PC-9 (cell line): ENCODE measurements around the gene GJC1. TPM values are rescaled to one million over a fixed set of nuclear protein-coding genes. Genes with fewer than 3 reads are reported as not detected.
A peak's percentile ranks its signal among the peaks of the same experiment; 100 is the strongest.

Experiments used
- BruUV-seq: library from RNA; stranded (reverse); fragments of 400-500 nt; replicated peaks from 2 replicates; lab custom pipeline; 2021; lab: Mats Ljungman, UMichigan
- CTCF ChIA-PET: fragments of 300-600 bp; sonication (Branson Sonifier 250); formaldehyde crosslinking; loops from one replicate; lab custom pipeline; 2022; ENCODE audit warnings: antibody characterized with exemption; lab: Charles Lee
- POLR2A ChIA-PET: fragments of 300-600 bp; sonication (Branson Sonifier 250); formaldehyde crosslinking; loops from one replicate; lab custom pipeline; 2022; ENCODE audit warnings: antibody characterized with exemption; ENCODE audit not compliant: unreplicated experiment; lab: Charles Lee
- DNase-seq, 2 experiments: peaks; one replicate each; pipeline versions ENCODE4 v3.0.0 to v3.0.0-alpha.2; 2015 to 2022; ENCODE audit warnings: mixed read lengths in 1 of 2
- H2AFZ ChIP-seq: fragments of 200-600 bp; sonication (generic); 2 replicates; pipeline ENCODE4 v1.8.1; 2017; ENCODE audit warnings: antibody characterized with exemption
- H3F3A ChIP-seq: fragments of 200-600 bp; sonication (generic); 2 replicates; pipeline ENCODE4 v1.8.1; 2017; ENCODE audit warnings: antibody characterized with exemption, mild to moderate bottlenecking, low read depth; ENCODE audit not compliant: insufficient read depth
- H3K27ac ChIP-seq: fragments of 200-600 bp; sonication (generic); 2 replicates; pipeline ENCODE4 v1.6.1; 2016; ENCODE audit warnings: mixed run types
- H3K27me3 ChIP-seq: fragments of 200-600 bp; sonication (generic); 2 replicates; pipeline ENCODE4 v1.6.1; 2016; ENCODE audit warnings: low read depth, mixed run types; ENCODE audit not compliant: insufficient read depth
- H3K36me3 ChIP-seq: fragments of 200-600 bp; sonication (generic); 2 replicates; pipeline ENCODE4 v1.6.1; 2016; ENCODE audit warnings: low read depth, mixed run types
- H3K4me1 ChIP-seq: fragments of 200-600 bp; sonication (generic); replicated peaks from 2 replicates; pipeline ENCODE4 v1.6.1; 2016; ENCODE audit warnings: mixed run types; ENCODE audit not compliant: insufficient read depth
- H3K4me2 ChIP-seq: fragments of 200-600 bp; sonication (generic); 2 replicates; pipeline ENCODE4 v1.6.1; 2017; ENCODE audit warnings: mixed run types
- H3K4me3 ChIP-seq: fragments of 200-600 bp; sonication (generic); 2 replicates; pipeline ENCODE4 v1.6.1; 2016; ENCODE audit warnings: mixed run types
- H3K79me2 ChIP-seq: fragments of 200-600 bp; sonication (generic); 2 replicates; pipeline ENCODE4 v1.6.1; 2017; ENCODE audit warnings: low read depth, mixed run types
- H3K9me2 ChIP-seq: fragments of 200-600 bp; sonication (generic); 2 replicates; pipeline ENCODE4 v1.8.1; 2017; ENCODE audit warnings: mild to moderate bottlenecking; ENCODE audit not compliant: insufficient read depth
- H3K9me3 ChIP-seq: fragments of 200-600 bp; sonication (generic); 2 replicates; pipeline ENCODE4 v1.8.1; 2016; ENCODE audit warnings: low read depth; ENCODE audit not compliant: insufficient read depth
- H4K20me1 ChIP-seq: fragments of 200-600 bp; sonication (generic); 2 replicates; pipeline ENCODE4 v1.8.1; 2017; ENCODE audit not compliant: insufficient read depth
- EZH2 ChIP-seq: fragments of 200-600 bp; sonication (generic); IDR thresholded peaks from 2 replicates; pipeline ENCODE4 v1.8.0; 2017; ENCODE audit warnings: antibody characterized with exemption, low read depth
- intact Hi-C: fragments of 100-400 bp; cut with micrococcal nuclease; formaldehyde crosslinking; loops from one replicate; pipeline ENCODE4 v1.10.0; 2022; ENCODE audit not compliant: unreplicated experiment
- total RNA-seq: library from RNA; stranded (reverse); gene quantifications from 2 replicates; pipeline ENCODE4 v1.2.3, GENCODE V29; 2021
- TF ChIP-seq, protein P1 (sequence below): fragments of 200-600 bp; sonication (generic); conservative IDR thresholded peaks from 2 replicates; pipeline ENCODE4 v1.6.1; 2017; ENCODE audit warnings: mixed run types, antibody characterized with exemption, mild to moderate bottlenecking, moderate library complexity

The GJC1 gene
- total RNA-seq, 1 experiment from 2014 or later: 42.6 TPM

GRCh38 chr17:44759086-44759915 lies 70.8 kb downstream of the GJC1 start:
- POLR2A ChIA-PET: interaction anchor here (0.7 kb wide), 1 partner anchor 288 kb away, joined by 3 read pairs; no protein-coding TSS in a partner anchor
- no TSS peak for BruUV-seq

GRCh38 chr17:44758414-44759085 lies 71.5 kb downstream of the GJC1 start, which contains the start of gene ADAM11:
TSS of gene ADAM11 (plus strand) at chr17:44758988. CDS start at chr17:44759200, 212 bp downstream.
- Histone ChIP-seq H3K4me3 (peak within 1 kb of the TSS; percentile 46), H3K79me2 (no peaks in the 10 kb centered on the region), H3K27ac (no peak within 1 kb of the TSS), H4K20me1 (no peaks in the 10 kb centered on the region), H3K27me3 (peaks cover 28% of the 10 kb centered on the region), H3K36me3 (no peaks in the 10 kb centered on the region), H2AFZ (no peak within 1 kb of the TSS), H3F3A (peaks cover 4% of the 10 kb centered on the region; the same call in 1 of the 2 replicates), H3K4me1 (no peaks in the 10 kb centered on the region), H3K4me2 (peak within 1 kb of the TSS; percentile 69), H3K9me3 (no peaks in the 10 kb centered on the region), H3K9me2 (no peaks in the 10 kb centered on the region)
- no peak for TF ChIP-seq EZH2
- TF ChIP-seq, protein P1, sequence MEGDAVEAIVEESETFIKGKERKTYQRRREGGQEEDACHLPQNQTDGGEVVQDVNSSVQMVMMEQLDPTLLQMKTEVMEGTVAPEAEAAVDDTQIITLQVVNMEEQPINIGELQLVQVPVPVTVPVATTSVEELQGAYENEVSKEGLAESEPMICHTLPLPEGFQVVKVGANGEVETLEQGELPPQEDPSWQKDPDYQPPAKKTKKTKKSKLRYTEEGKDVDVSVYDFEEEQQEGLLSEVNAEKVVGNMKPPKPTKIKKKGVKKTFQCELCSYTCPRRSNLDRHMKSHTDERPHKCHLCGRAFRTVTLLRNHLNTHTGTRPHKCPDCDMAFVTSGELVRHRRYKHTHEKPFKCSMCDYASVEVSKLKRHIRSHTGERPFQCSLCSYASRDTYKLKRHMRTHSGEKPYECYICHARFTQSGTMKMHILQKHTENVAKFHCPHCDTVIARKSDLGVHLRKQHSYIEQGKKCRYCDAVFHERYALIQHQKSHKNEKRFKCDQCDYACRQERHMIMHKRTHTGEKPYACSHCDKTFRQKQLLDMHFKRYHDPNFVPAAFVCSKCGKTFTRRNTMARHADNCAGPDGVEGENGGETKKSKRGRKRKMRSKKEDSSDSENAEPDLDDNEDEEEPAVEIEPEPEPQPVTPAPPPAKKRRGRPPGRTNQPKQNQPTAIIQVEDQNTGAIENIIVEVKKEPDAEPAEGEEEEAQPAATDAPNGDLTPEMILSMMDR: no peak
- ChIA-PET POLR2A (no interaction called here), CTCF (no interaction called here)
- no peak for DNase-seq
- intact Hi-C loops: no loop called here
- BruUV-seq: no TSS peak

More at GRCh38 chr17:44759086-44759915, 70.8 kb downstream of the GJC1 start:
- Histone ChIP-seq H3K79me2 (no peaks in the 10 kb centered on the region), H3K9me3 (no peaks in the 10 kb centered on the region), H3K4me3 (peak overlapping the region; percentile 46), H2AFZ (no peak overlapping the region), H3K27ac (no peak overlapping the region), H3F3A (peaks cover 4% of the 10 kb centered on the region; the same call in 1 of the 2 replicates), H3K27me3 (peaks cover 28% of the 10 kb centered on the region), H3K4me1 (no peaks in the 10 kb centered on the region), H3K9me2 (no peaks in the 10 kb centered on the region), H4K20me1 (no peaks in the 10 kb centered on the region), H3K4me2 (peak overlapping the region; percentile 69), H3K36me3 (no peaks in the 10 kb centered on the region)
- CTCF ChIA-PET: no interaction called here
- intact Hi-C loops: no loop called here
- TF ChIP-seq, protein P1: no peak
- 0 out of 2 replicates have a peak, but pooled peaks have one; percentile 73 for TF ChIP-seq EZH2
- DNase-seq: no peak

DNA sequence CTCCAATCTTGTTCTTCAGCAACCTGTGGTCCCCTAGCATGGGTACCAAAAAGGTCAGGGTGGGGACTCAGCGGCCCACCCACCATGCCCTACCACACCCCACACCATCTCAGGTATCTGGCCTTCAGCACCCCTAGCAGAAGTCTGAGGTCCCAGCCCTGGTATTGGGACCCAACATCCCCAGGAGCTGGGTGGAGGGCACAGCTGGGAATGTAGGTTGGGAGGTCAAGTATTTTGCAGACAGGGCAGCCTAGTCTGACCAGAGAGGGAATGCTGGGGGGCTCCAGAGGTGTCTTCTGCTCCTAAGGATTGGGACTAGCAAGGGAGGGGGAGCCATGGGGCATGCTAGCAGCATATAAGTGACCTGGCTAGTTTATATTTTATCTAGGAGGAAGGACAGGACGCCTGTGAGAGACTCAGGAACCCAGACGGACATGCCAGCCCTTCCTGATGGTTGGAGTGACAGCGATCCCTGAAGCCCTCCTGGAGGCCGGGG lies 72.1 kb downstream of the GJC1 start:
- BruUV-seq: no TSS peak
- H3K36me3 ChIP-seq: no peaks in the 10 kb centered on the region
- H3K79me2 ChIP-seq: no peaks in the 10 kb centered on the region
- POLR2A ChIA-PET: no interaction called here
- peaks cover 28% of the 10 kb centered on the region for H3K27me3 ChIP-seq
- CTCF ChIA-PET: no interaction called here
- no peaks in the 10 kb centered on the region for H3K9me2 ChIP-seq
- H3F3A ChIP-seq: peaks cover 3% of the 10 kb centered on the region; the same call in 1 of the 2 replicates
- TF ChIP-seq, protein P1: no peak
- TF ChIP-seq EZH2: no peak
- intact Hi-C loops: no loop called here
- DNase-seq: no peak
- no peaks in the 10 kb centered on the region for H3K4me1 ChIP-seq
- no peaks in the 10 kb centered on the region for H4K20me1 ChIP-seq
- no peak overlapping the region for H3K4me3 ChIP-seq
- H3K4me2 ChIP-seq: no peak overlapping the region
- H3K9me3 ChIP-seq: no peaks in the 10 kb centered on the region
- no peak overlapping the region for H3K27ac ChIP-seq
- H2AFZ ChIP-seq: no peak overlapping the region
